NOMO-1 treated with dmso at 0.1 percent for 144 hours (cell line): ENCODE data around the gene FAM168A.
"Not testable (repeated sequence)": the region's sequence is repeated elsewhere in the genome, so short reads cannot be mapped to it uniquely, and the experiment has no call there.

Experiments
- DNase-seq: peaks from one replicate; lab custom pipeline; 2025; ENCODE audit not compliant: unreplicated experiment; lab: John Stamatoyannopoulos, UW

FAM168A gene

DNA sequence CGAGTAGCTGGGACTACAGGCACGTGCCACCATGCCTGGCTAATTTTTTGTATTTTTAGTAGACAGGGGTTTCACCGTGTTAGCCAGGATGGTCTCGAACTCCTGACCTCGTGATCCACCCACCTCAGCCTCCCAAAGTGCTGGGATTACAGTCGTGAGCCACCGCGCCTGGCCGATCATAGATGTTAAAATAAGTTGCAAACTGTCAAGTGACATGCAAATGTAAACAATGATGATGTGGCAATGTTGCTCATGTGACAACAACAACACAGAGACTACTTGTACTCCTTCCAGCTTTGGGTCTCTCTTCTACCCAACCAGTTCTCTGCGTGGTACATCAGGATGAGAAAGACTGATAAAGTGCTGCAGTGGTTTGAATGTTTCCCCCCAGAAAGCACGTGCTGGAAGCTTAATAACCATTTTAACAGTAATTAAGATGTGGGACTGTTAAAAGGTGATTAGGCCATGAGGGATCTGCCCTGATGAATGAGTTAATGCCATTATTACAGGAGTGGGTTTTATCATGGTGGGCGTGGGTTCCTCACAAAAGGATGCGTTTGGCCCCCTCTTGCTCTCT lies 127.8 kb downstream of the FAM168A start:
- not testable (repeated sequence) for DNase-seq

DNA sequence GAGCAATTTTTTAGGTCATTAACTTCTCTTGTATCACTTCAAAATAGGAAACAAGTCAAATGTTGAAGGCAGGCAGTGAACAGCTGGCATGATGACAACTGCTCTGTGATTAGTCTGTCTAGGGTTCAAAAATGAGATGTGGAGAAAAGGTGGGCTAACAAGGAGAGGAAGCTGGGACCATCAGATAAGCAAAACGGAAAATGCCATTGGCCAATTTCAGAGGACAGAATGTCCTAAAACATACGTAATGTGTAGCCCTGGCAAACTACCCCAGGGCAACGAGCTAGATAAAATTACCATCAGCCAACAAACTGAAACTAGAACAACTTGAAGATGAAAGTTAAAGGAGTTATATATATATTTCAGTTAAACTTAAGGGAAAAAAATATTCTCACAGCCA lies 128.5 kb downstream of the FAM168A start:
- DNase-seq, result no peak

DNA sequence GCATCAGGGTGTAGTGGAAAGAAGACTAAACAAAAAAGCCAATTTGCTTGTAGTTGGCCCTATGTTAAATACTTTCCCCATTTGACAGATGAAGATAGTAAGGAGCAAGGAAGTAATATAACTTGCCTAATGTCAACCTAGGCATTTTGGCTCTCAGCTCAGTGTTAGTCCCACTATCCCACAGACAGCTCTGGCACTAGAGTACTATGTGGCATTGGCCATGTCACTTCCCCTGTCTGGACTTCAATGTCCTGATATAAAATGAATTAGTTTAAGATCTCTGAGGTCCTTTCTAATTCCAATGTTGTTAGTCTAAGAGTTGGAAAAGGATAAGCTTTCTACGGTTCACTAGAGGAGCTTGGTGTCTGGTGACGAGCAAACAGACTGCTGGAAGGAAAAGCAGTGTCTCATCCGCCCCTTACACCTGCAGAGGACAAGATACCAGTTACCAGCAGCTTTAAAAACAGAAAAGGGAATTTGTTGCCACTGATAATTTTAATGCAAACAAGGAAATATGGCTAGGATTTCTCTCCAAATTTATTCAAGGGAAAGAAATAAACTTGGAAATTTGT lies 129.2 kb downstream of the FAM168A start:
- no peak for DNase-seq

DNA sequence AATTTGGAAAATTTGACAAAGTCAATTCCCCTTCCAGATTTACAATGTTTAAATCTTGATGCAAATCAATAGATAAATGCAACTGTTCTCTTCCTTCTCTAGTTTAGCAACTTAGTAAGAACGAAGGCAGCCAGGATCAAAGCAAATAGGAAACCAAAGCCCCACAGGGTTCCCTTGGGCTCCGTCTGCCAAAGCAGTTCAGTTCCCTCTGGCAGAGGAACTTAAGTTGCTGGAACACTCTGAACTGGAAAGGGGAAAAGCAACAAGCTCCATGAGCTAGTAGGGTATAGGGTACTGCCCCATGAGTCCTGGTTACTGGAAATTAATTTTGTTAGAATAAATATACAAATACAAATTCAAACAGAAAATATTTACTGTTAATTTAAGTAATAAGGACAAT lies 130.4 kb downstream of the FAM168A start:
- DNase-seq, result no peak

DNA sequence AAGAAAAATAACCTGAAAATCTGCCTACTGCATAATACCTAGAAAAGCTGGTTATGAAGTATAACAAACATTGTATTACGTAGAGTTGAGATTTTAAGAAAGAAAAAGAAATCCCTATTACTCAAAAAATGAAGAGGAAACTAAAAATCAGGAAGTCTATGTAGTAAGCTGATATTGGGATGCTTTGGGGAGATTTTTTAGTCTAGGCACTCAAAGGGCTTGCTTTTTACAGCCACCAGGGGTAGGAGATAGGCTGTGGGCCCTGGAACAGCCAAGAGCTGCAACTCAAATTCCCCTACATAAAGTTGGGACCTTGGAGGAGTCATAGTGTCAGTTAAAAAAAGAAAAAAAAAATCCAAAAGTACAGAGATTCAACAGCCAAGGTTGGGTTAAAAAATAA lies 131.3 kb downstream of the FAM168A start:
- DNase-seq, result no peak

DNA sequence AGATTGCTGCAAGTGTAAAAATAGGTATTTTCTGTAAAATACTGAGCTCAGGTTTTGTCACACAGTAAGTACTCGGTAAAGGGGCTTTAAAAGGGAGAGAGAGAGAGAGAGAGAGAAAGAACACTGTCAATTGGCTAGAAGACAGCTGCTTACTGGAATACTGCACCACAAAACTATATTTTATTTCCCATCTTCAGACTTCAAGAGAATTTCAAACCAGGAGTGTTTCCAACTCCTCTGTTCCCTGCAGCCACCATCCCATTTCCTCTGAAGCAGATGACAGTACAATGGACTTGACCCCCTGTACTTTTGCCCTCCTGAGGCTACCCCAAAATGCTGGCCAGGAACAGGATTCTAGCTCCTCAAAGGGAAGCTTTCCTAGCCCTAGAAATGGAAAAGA lies 132.0 kb downstream of the FAM168A start:
- DNase-seq, result no peak

DNA sequence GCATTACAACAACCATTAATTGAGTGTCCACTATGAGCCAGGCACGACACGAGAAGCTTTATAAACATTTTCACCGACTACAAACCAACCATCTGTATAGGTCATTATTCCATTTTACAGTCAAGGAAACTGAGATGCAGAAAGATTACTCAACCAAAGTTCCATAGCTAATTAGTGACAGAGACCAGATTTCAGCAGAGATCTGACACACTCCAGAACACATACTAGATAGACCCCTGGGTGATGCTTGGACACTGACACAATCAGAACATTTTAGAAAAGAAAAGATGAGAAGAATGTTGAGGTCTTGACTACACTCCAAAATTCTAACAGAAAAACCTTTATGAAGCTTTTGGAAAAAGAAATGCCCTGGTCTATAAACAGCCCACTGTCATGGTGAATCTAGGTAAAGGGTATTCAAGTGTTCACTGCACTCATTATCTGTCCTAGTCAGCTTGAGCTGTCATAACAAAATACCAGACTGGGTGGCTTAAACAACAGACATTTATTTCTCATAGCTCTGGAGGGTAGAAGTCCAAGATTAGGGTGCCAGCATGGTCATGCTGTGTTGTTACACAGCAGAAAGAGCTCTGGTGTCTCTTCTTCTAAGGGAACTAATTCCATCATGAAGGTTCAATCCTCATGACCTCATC lies 132.8 kb downstream of the FAM168A start:
- DNase-seq, result no peak

DNA sequence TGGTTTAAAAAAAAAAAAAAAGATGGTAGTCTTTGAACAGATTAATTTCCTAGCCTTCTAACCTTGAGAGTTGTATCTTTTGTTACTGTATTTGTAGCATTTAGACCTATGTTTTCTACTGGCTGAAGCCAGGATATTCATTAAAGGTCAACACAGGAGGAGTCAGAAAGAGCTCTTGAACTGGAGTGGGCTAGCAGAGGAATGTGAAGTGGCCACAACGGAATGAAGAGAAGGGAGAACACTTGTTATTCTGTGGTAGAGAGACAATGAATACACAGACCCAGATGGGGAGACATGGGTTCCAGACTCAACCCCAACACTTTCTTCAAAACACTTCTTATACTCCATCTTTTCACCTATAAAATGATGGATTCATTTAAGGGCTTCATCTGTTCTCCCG lies 133.6 kb downstream of the FAM168A start:
- no peak for DNase-seq

DNA sequence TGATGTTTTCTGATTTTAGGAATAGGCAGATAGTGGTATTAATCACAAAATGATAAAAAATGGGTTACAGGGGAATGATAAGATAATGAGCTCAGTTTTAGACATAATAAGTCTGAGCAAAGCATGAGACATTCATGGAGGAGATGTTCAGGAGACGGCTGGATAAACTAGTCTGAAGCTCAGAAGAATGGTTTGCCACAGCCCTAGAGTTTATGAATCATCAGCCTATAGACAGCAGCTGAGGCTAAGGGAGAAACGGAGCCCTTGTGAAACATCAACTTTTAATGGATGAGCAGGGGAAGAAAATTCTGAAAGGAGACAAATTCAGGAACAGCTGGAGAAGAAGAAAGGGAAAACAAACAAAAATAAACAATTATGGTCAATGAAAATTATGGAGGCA lies 134.6 kb downstream of the FAM168A start:
- no peak for DNase-seq

DNA sequence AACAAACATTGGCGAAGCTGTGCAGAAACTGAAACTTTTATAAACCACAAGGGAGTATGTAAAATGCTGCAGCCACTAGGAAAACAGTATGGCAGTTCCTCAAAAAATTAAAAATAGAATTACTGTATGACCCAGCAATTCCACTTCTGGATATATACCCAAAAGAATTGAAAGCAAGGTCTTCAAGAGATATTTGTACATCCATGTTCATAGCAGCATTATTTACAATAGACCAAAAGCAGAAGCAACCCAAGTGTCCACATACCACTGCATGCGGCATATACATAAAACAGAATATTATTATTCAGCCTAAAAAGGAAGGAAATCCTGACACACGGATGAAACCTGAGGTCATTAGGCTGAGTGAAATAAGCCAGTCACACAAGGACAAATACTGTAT lies 135.9 kb downstream of the FAM168A start:
- DNase-seq, result peak; percentile 73

DNA sequence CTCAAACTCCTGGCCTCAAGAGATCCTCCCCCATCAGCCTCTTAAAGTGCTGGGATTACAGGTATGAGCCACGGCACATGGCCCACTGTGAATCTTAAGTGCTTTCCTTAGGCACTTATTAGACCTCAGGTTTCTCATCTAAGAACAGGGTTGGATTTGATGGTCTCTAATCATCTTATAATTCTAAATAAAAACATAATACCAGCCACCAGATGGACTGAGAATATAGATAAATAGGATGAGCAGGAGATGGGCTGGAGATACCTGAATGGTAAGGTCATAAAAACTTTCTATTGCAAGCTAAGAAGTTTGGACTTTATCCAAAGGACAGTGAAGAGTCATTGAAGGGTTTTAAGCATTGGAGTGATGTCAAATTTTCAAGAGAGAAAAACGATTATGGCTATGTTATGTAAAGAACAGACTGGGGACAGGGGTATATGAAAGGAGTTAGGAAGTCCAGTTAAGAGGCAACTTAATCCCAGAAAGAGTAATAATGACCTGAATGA lies 136.5 kb downstream of the FAM168A start:
- no peak for DNase-seq

DNA sequence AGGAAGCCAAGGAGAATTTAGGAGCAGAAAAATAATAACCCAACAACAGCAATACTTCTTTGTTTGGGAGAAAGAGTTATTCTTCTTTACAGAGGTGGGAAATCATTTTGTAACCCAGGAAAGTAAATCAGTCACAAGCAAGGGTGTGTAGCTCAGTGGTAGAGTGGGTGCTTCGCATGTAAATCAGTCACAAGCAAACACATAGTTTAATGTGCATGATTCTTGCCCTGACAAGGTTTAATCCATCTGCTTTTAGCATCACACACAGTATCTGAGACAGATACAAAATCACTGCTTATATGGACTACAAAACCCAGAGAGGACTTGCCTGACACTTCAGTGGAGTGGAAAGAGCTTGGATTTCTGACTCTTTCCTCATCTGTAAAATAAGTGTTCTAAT lies 139.7 kb downstream of the FAM168A start:
- DNase-seq, result no peak

DNA sequence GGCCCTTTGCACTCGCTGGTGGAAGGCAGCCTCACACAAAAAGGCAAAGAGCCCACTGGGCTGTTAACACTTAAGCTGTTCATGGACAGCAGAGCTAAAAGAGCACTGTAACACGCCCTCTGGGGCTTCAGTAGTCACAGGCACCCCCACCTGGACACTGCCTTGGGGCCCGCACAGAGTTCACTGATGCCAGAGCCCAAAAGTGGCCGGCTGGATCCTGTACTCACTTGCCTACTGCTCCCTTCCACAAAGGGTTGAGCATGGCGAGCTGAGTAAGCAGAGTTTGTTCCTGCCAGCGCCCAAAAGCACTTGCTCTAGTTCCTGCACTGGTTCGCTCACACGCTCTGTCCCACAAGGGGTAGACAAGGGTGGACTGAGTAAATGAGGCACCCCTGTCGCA lies 142.9 kb downstream of the FAM168A start:
- DNase-seq, result no peak

DNA sequence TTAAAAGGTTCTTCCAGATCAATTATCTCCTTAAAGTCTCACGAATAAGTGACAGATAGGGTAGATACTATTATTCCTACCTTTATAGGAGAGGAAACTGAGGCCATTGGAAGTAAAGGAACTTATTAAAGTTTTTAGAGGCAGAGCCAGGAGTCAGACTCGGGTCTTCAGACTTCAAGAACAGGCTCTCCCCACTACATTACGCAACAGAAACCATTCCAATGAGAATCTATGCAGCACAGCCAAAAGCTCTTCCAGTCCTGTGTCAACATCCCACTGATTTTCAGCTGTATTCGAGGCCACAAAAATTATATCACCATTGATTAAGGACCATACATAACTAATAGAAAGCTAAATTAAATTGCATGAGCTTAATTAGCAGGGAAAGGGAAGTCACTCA lies 144.3 kb downstream of the FAM168A start:
- no peak for DNase-seq

DNA sequence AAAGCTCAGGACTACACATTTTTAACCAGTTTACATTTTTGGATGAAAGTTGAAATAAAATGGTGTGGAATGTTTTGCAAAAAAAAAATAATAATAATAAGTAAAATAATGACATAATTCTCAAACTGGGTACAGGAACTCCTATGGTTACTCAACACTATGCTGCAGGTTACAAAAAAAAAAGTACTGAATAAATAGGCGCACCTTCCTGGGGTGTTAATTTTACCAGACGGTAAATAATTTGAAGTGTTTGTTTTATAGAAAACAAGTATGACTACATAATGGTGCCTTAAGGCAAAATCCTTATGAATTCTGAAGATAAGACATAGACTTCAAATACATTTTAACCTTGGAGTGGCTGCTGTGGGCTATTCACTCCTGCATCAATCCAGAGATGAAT lies 145.2 kb downstream of the FAM168A start:
- no peak for DNase-seq

DNA sequence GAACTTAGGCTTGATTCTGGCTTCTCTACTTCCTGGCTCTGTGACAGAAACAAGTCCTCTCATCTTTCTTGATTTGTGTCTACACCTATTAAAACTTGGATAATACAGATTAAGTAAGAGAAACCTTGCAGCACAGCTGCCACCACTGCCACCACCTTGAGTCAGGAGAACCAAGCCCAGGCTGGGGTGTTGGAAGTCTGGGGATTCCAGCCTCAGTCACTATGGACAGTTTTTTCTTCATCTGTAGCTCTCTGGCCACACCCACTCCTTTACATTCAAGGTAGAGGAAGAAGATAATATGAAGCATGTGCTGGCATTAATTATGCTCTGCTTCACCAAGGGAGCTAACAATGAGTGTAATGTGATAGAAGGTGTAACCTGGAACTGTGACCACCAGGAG lies 146.0 kb downstream of the FAM168A start:
- DNase-seq, result no peak

DNA sequence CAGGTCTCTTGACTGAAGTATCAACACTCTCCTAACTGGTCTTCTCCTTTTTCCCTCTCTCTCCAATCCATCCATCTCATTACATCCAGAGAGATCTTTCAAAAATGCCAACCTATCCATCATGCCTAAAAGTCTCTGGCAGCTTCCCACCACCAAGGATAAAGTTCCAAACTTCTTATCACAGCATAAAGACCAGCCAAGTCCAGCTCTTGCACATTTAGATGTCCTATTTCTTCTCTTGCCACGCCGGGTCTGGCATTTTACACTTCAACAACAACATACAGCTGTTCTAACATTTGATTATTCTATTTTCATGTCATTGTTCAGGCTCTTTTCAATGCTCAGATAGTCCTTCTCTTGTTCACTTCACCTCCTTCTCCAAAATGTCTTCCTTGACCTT lies 151.1 kb downstream of the FAM168A start:
- DNase-seq, result no peak

DNA sequence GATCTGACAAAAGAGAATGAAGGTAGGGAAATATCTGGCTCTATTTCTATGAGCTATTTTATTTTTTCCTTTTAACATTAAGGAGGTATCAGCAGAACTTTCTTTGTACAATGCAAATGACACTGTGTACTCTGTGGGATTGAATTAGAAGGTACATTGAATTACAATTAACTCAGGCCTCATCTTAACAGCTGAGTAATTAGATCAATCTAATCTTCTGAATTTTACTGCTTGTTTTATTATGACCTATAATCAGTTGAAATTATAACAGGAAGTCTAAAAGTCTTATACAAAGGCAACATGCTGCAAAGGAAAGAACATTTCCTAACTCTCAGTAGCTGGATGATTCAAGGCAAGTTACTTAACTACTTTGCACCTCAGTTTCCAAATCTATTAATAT lies 151.9 kb downstream of the FAM168A start:
- no peak for DNase-seq

DNA sequence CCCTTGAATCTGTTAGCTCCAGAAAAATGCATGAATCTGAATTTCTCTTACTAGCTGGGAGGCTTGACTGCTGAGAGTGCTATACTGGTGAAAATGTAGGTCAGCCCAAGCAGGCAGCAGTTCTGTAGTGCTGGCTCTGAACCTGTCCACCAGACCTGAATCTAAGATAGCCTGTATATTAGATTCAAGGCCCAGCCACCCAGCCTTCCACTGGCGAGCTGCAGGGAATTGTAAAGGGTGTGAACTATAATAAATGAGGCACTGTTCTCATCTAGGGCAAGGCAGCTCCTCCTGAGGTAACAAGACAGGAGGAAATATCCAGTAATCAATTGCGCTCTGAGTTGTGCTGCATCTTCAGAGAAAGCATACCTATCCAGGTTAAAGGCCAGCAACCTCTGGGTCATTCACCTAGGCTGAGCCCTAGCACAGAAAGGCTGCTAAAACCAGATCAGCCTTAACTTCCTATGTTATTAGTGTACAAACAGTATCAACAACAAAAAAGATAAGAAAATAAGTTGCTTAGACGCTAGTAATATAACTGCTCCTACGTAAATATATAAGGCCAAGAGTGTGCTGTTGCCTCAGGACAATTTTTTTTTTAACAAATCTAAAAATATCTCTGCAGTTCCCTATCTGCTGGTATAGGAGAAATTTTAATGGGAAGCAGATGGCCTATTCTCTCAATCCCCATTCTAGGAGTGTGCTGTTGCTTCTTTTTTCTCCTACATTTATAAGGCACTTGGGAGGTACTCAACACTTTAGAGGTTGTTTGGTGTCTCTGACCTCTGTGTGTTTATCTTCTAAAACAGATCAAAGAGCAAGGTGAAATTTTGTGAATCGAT lies 158.7 kb downstream of the FAM168A start:
- no peak for DNase-seq

DNA sequence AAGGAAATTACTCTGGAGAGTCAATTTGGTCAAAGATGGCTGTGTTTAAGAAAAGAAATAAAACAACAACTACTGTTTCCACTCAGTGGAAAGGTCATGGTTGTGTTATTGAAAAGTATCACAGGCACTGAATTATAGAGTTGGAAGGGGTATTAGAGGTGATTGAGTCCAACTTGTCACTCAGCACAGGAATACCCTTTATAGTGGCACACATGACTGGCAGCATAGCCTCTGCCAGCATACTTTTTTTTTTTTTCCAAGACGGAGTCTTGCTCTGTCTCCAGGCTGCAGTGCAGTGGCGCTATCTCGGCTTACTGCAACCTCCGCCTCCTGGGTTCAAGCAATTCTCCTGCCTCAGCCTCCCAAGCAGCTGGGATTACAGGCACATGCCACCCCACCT lies 161.1 kb downstream of the FAM168A start:
- not testable (repeated sequence) for DNase-seq

DNA sequence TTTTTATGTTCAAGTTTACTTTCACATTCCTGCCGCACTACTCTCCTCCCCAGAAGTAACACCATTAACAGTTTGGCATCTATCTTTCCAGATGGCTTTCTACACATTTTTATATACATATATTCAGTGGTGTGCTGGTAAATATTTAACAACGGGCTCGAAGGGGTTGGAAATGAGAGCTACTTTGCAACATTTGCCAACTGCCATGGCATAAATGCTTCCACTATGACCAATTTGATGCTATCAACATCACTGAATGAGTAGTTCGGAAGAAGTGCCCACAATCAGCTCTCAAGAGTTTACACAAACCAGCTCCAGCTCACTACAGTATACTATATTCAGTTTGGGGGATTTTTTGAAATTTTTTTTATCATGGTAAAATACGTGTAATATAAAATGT lies 166.5 kb downstream of the FAM168A start:
- no peak for DNase-seq

DNA sequence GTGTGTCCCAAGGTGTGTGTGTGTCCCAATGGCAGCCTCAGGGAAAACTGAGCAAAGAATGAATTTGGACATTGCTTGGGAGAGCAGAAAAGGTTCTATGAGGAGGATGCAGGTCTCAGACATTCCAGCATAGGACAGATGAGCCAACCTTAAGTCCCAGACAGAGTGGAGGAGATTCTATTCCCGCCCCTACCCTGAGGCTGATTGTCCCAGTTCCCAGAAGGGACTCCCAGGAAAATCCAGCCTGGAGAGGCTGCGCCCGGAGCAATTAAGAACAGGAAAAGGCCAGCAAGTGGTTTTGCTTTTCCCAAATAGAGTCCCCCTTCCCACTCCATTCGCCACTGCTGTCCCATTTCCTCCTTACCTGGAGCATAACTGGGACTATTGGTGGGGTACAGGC lies 167.6 kb downstream of the FAM168A start:
- no peak for DNase-seq
